ENCODE data around the gene TMC8.

TMC8 gene

GRCh38 chr17:78126895-78127238 is 3.7 kb upstream of the TMC8 start:
- TF ChIP-seq REST (IDR thresholded peaks at IDR 0.05; ENCODE audit: low read depth) (no peak), USF1 (IDR thresholded peaks at IDR 0.05) (no peak), EGR1 (IDR thresholded peaks at IDR 0.05) (no peak), EP300 (IDR thresholded peaks at IDR 0.05; ENCODE audit: borderline replicate concordance) (no peak), YY1 (IDR thresholded peaks at IDR 0.05; ENCODE audit: low read depth) (no peak), TAF1 (IDR thresholded peaks at IDR 0.05; ENCODE audit: low read depth) (no peak), NFIC (IDR thresholded peaks at IDR 0.05) (no peak), ZBTB7A (IDR thresholded peaks at IDR 0.05; ENCODE audit: low read depth) (no peak), RAD21 (IDR thresholded peaks at IDR 0.05; ENCODE audit: low read depth) (no peak), CREB1 (IDR thresholded peaks at IDR 0.05; ENCODE audit: low read depth) (no peak), TEAD4 (IDR thresholded peaks at IDR 0.05) (no peak), MAX (IDR thresholded peaks at IDR 0.05) (no peak)

GRCh38 chr17:78127239-78127887 is 3.2 kb upstream of the TMC8 start:
- TF ChIP-seq ZBTB7A (IDR thresholded peaks at IDR 0.05; ENCODE audit: low read depth) (peak; percentile 0; the same call in 1 of the 2 replicates), EP300 (IDR thresholded peaks at IDR 0.05; ENCODE audit: borderline replicate concordance) (no peak)

GRCh38 chr17:78127888-78128550 is 2.6 kb upstream of the TMC8 start:
- 0 out of 2 replicates have a peak, but pooled peaks have one; percentile 8 for TF ChIP-seq TCF12 (IDR thresholded peaks at IDR 0.05; ENCODE audit: low read depth)
- no peak for TF ChIP-seq MAX (IDR thresholded peaks at IDR 0.05)
- TF ChIP-seq RAD21 (IDR thresholded peaks at IDR 0.05; ENCODE audit: low read depth) = no peak
- TF ChIP-seq ZBTB7A (IDR thresholded peaks at IDR 0.05; ENCODE audit: low read depth) = peak; percentile 39
- TF ChIP-seq REST (IDR thresholded peaks at IDR 0.05; ENCODE audit: low read depth) = no peak

- TF ChIP-seq FOXM1 (IDR thresholded peaks at IDR 0.05; ENCODE audit: borderline replicate concordance, low read depth) (no peak), TAF1 (IDR thresholded peaks at IDR 0.05; ENCODE audit: low read depth) (peak; percentile 57), REST (IDR thresholded peaks at IDR 0.05; ENCODE audit: low read depth) (no peak), CEBPB (IDR thresholded peaks at IDR 0.05) (no peak), CREB1 (IDR thresholded peaks at IDR 0.05; ENCODE audit: low read depth) (no peak), USF1 (IDR thresholded peaks at IDR 0.05) (peak; percentile 89), EGR1 (IDR thresholded peaks at IDR 0.05) (peak; percentile 85), ZBTB7A (IDR thresholded peaks at IDR 0.05; ENCODE audit: low read depth) (peak; percentile 65), MAX (IDR thresholded peaks at IDR 0.05) (peak; percentile 43), TEAD4 (IDR thresholded peaks at IDR 0.05) (no peak), YY1 (IDR thresholded peaks at IDR 0.05; ENCODE audit: low read depth) (0 out of 2 replicates have a peak, but pooled peaks have one; percentile 34), TCF12 (IDR thresholded peaks at IDR 0.05; ENCODE audit: low read depth) (no peak), EP300 (IDR thresholded peaks at IDR 0.05; ENCODE audit: borderline replicate concordance) (peak; percentile 1; the same call in 1 of the 2 replicates), NFIC (IDR thresholded peaks at IDR 0.05) (peak; percentile 35), RAD21 (IDR thresholded peaks at IDR 0.05; ENCODE audit: low read depth) (no peak)
These were observed 1.8 kb upstream of the TMC8 start, which contains the start of gene TMC6 for GRCh38 chr17:78128551-78129350. TSS of gene TMC6 (minus strand) at chr17:78128755. CDS start at chr17:78126832, 1,923 bp downstream.

Data from Ishikawa (cell line).